HFFc6 (cell line): Measurements from ENCODE around the gene SMURF2. TPM values are rescaled to one million over a fixed set of nuclear protein-coding genes. Genes with fewer than 3 reads are reported as not detected.

Experiments used
- DNase-seq: peaks from one replicate; pipeline ENCODE4 v3.0.0-alpha.2; 2018
- H3K27ac Mint-ChIP-seq: 2 replicates; pipeline ENCODE4 v1.8.0; 2020; ENCODE audit warnings: mild to moderate bottlenecking, mixed read lengths
- H3K27me3 Mint-ChIP-seq: 2 replicates; pipeline ENCODE4 v1.8.0; 2021; ENCODE audit warnings: mild to moderate bottlenecking, moderate library complexity, mixed read lengths; ENCODE audit not compliant: insufficient read depth
- H3K36me3 Mint-ChIP-seq: 2 replicates; pipeline ENCODE4 v1.8.0; 2021; ENCODE audit warnings: low read depth, mixed read lengths
- H3K4me1 Mint-ChIP-seq: 2 replicates; pipeline ENCODE4 v1.8.0; 2020; ENCODE audit warnings: low read depth, mixed read lengths
- H3K4me3 Mint-ChIP-seq: 2 replicates; pipeline ENCODE4 v1.8.0; 2020; ENCODE audit warnings: mild to moderate bottlenecking, moderate library complexity, mixed read lengths
- H3K9me3 Mint-ChIP-seq: 2 replicates; pipeline ENCODE4 v1.8.0; 2020; ENCODE audit warnings: mild to moderate bottlenecking, mixed read lengths
- CTCF ChIP-seq: fragments of 200-600 bp; sonication (generic); IDR thresholded peaks from 2 replicates; pipeline ENCODE4 v1.5.0; 2021; ENCODE audit warnings: antibody characterized with exemption, mild to moderate bottlenecking
- total RNA-seq, 6 experiments: library from RNA; stranded (reverse); fragmentation: NEBNext Ultra II Directional; extraction: Animal tissue kit (Norgen Biotek cat#: 25700); gene quantifications; 2 replicates in 1 of 6; 3 replicates in 5 of 6; pipeline ENCODE4 v1.2.3, GENCODE V29; 2021

Gene SMURF2
- total RNA-seq, 6 experiments from 2014 or later, result 92.5 to 206 (median 99.1) TPM

- DNase-seq, result no peak
- H3K27ac Mint-ChIP-seq, result no peak overlapping the region
- peaks cover 20% of the 10 kb centered on the region for H3K4me1 Mint-ChIP-seq
- H3K36me3 Mint-ChIP-seq, result peaks cover 49% of the 10 kb centered on the region
- H3K27me3 Mint-ChIP-seq, result peaks cover 24% of the 10 kb centered on the region
- peaks cover 9% of the 10 kb centered on the region; the same call in 1 of the 2 replicates for H3K9me3 Mint-ChIP-seq
- no peak for TF ChIP-seq CTCF
- H3K4me3 Mint-ChIP-seq, result peak overlapping the region; percentile 37; the same call in 1 of the 2 replicates
These were observed 152.9 kb downstream of the SMURF2 start for GRCh38 chr17:64509179-64509578.

GRCh38 chr17:64508683-64509082 is 153.4 kb downstream of the SMURF2 start:
- no peak for TF ChIP-seq CTCF
- H3K9me3 Mint-ChIP-seq, result peaks cover 9% of the 10 kb centered on the region; the same call in 1 of the 2 replicates
- H3K36me3 Mint-ChIP-seq, result peaks cover 52% of the 10 kb centered on the region
- no peak for DNase-seq
- H3K27ac Mint-ChIP-seq, result no peak overlapping the region
- peaks cover 25% of the 10 kb centered on the region for H3K27me3 Mint-ChIP-seq
- H3K4me3 Mint-ChIP-seq, result peak overlapping the region; percentile 98
- H3K4me1 Mint-ChIP-seq, result peaks cover 25% of the 10 kb centered on the region

- peak; percentile 74 for DNase-seq
- peaks cover 9% of the 10 kb centered on the region; the same call in 1 of the 2 replicates for H3K9me3 Mint-ChIP-seq
- peak; percentile 66 for TF ChIP-seq CTCF
- peaks cover 38% of the 10 kb centered on the region for H3K4me1 Mint-ChIP-seq
- peaks cover 25% of the 10 kb centered on the region for H3K27me3 Mint-ChIP-seq
- H3K36me3 Mint-ChIP-seq, result peaks cover 60% of the 10 kb centered on the region
- peak overlapping the region; percentile 98 for H3K4me3 Mint-ChIP-seq
- peak overlapping the region; percentile 100 for H3K27ac Mint-ChIP-seq
These were observed 154.7 kb downstream of the SMURF2 start for GRCh38 chr17:64507413-64507782.

- TF ChIP-seq CTCF, result no peak
- Mint-ChIP-seq H3K27me3 (peaks cover 26% of the 10 kb centered on the region), H3K36me3 (peaks cover 64% of the 10 kb centered on the region), H3K27ac (peak within 1 kb of the TSS; percentile 100), H3K4me3 (peak within 1 kb of the TSS; percentile 98), H3K4me1 (peaks cover 44% of the 10 kb centered on the region), H3K9me3 (peaks cover 9% of the 10 kb centered on the region; the same call in 1 of the 2 replicates)
- DNase-seq, result peak; percentile 98
These were observed 155.3 kb downstream of the SMURF2 start, which contains the start of gene CEP95 for GRCh38 chr17:64506576-64507412. Gene CEP95 (plus strand): TSS chr17:64506977. CDS start chr17:64507098, 121 bp downstream.

GRCh38 chr17:64506201-64506575 is 155.9 kb downstream of the SMURF2 start, which contains the start of gene DDX5:
Gene DDX5 (minus strand): TSS chr17:64506289. CDS start chr17:64506119, 170 bp downstream.
- Mint-ChIP-seq H3K27ac (peak within 1 kb of the TSS; percentile 100), H3K27me3 (peaks cover 26% of the 10 kb centered on the region), H3K4me3 (peak within 1 kb of the TSS; percentile 98), H3K9me3 (peaks cover 9% of the 10 kb centered on the region; the same call in 1 of the 2 replicates), H3K36me3 (peaks cover 65% of the 10 kb centered on the region), H3K4me1 (peaks cover 50% of the 10 kb centered on the region)
- TF ChIP-seq CTCF, result no peak
- peak; percentile 95 for DNase-seq
